HUES64 (cell line): ENCODE data around the gene PGS1.
A peak's percentile ranks its signal among the peaks of the same experiment; 100 is the strongest.

Experiments
- H3K27ac ChIP-seq: 2 replicates; pipeline ENCODE4 v1.7.0; 2013; ENCODE audit warnings: low read depth, low read length, inconsistent platforms
- H3K27me3 ChIP-seq: 2 replicates; pipeline ENCODE4 v1.6.1; 2013; ENCODE audit warnings: mild to moderate bottlenecking, low read length; ENCODE audit not compliant: insufficient read depth
- H3K36me3 ChIP-seq: 2 replicates; pipeline ENCODE4 v1.6.1; 2013; ENCODE audit warnings: mild to moderate bottlenecking, low read length; ENCODE audit not compliant: insufficient read depth
- H3K4me1 ChIP-seq: 2 replicates; pipeline ENCODE4 v1.6.1; 2013; ENCODE audit warnings: mild to moderate bottlenecking, low read length, moderate library complexity; ENCODE audit not compliant: insufficient read depth
- H3K4me3 ChIP-seq: 2 replicates; pipeline ENCODE4 v1.5.1; 2013; ENCODE audit warnings: mild to moderate bottlenecking, low read length, moderate library complexity
- H3K9ac ChIP-seq: 2 replicates; pipeline ENCODE4 v1.6.1; 2013; ENCODE audit warnings: mild to moderate bottlenecking, low read depth, low read length
- H3K9me3 ChIP-seq: 2 replicates; pipeline ENCODE4 v1.6.1; 2013; ENCODE audit warnings: low read depth, low read length; ENCODE audit not compliant: insufficient read depth
- WGBS: fragments of 150-250, 120-280 bp; methylation state at CpG from one replicate; pipeline ENCODE4 v1.1.7; 2013; ENCODE audit warnings: missing lambda C conversion rate; 5-methylcytosine and 5-hydroxymethylcytosine counted together

The PGS1 gene

DNA sequence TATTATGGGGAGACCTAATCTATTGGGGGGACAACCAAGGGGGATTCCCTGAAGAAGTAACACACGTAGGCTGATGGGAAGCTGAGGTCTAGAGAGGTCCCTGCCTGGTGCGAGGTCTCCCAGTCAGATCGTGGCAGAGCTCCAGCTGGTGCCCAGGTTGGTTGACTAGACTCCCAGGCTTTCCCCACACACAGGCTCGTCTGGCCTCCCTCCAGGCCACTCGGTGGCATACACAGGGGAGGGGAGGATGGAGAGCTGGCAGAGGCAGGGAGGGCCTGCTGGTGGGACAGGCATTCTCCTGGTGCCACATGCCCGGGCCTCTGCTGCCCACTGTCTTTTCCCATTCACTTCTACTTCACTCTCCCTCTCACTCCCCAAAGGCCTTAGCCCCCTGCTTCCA, 10.1 kb upstream of the PGS1 start:
- Histone ChIP-seq H3K36me3 (no peaks in the 10 kb centered on the region), H3K9ac (no peak overlapping the region), H3K4me1 (peaks cover 59% of the 10 kb centered on the region), H3K9me3 (no peaks in the 10 kb centered on the region), H3K4me3 (no peak overlapping the region), H3K27me3 (no peaks in the 10 kb centered on the region), H3K27ac (no peak overlapping the region)
- 95% methylated on average over 6 of the region's 6 CpGs for WGBS

DNA sequence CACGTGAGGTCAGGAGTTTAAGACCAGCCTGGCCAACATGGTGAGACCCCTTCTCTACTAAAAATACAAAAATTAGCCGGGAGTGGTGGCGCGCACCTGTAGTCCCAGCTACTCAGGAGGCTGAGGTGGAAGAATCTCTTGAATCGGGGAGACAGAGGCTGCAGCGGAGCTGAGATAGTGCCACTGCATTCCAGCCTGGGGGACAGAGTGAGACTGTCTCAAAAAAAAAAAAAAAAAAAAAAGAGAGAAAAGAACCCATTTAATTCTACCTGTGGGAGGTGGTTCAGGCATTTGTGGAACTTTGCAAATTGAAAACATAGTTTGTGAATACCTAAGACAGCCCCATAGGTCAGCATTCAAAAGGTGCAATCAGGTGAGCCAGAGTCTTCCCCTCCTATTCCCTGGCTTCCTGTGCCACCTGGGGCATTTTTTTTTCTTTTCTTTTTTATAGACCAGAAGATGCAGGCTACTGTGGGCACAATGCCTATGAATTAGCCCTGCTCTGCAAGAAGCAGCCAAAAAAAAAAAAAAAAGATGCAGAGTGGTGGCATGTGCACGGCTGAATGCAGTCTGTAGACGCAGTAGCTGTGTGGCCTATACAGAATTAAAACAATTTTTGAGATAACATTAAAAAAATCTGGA, 9.5 kb upstream of the PGS1 start:
- Histone ChIP-seq H3K27ac (peak overlapping the region; percentile 90), H3K4me1 (peaks cover 59% of the 10 kb centered on the region), H3K9me3 (no peaks in the 10 kb centered on the region), H3K36me3 (no peaks in the 10 kb centered on the region), H3K4me3 (no peak overlapping the region), H3K9ac (no peak overlapping the region; the same call in 1 of the 2 replicates), H3K27me3 (no peaks in the 10 kb centered on the region)
- WGBS = 93% methylated on average over 6 of the region's 8 CpGs

- H3K36me3 ChIP-seq = no peaks in the 10 kb centered on the region
- WGBS = 46% methylated on average over 13 of the region's 13 CpGs
- H3K4me3 ChIP-seq = no peak overlapping the region
- no peaks in the 10 kb centered on the region for H3K27me3 ChIP-seq
- H3K9me3 ChIP-seq = no peaks in the 10 kb centered on the region
- peak overlapping the region; percentile 54 for H3K9ac ChIP-seq
- H3K27ac ChIP-seq = peak overlapping the region; percentile 90
- peaks cover 59% of the 10 kb centered on the region for H3K4me1 ChIP-seq
These were observed 8.6 kb upstream of the PGS1 start for GRCh38 chr17:78369791-78370381.

- H3K9me3 ChIP-seq = no peaks in the 10 kb centered on the region
- H3K36me3 ChIP-seq = no peaks in the 10 kb centered on the region
- H3K4me1 ChIP-seq = peaks cover 61% of the 10 kb centered on the region
- no peaks in the 10 kb centered on the region for H3K27me3 ChIP-seq
- no peak overlapping the region for H3K9ac ChIP-seq
- WGBS = 96% methylated on average over 7 of the region's 7 CpGs
- H3K4me3 ChIP-seq = no peak overlapping the region
- H3K27ac ChIP-seq = no peak overlapping the region
These were observed 7.4 kb upstream of the PGS1 start for GRCh38 chr17:78371056-78371455.

DNA sequence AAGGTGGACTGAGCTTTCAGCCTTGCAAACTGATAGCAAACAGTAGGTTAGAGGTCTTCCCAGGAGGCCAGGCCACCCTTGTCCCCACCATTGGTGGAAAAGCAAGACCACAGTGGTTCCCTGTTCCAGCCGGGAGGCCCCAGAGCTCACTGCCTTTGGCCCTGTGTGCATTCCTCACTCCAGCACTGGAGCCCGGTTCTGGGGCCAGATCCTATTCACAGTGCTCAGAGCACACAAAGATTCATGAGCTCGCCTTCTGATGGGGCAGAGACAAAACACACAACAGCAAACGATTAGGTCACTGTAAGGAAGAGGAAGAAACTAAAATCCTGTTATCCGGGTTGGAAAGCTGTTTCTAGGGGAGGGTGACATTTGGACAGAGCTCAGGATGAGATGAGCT, 5.6 kb upstream of the PGS1 start:
- H3K36me3 ChIP-seq = no peaks in the 10 kb centered on the region
- 82% methylated on average over 5 of the region's 5 CpGs for WGBS
- no peaks in the 10 kb centered on the region for H3K27me3 ChIP-seq

GRCh38 chr17:78374189-78374588, 4.3 kb upstream of the PGS1 start:
- 53% methylated on average over 6 of the region's 6 CpGs for WGBS
- Histone ChIP-seq H3K9ac (peak overlapping the region; percentile 69; the same call in 1 of the 2 replicates), H3K27me3 (no peaks in the 10 kb centered on the region), H3K4me3 (no peak overlapping the region), H3K9me3 (no peaks in the 10 kb centered on the region), H3K4me1 (peaks cover 46% of the 10 kb centered on the region), H3K27ac (peak overlapping the region; percentile 95), H3K36me3 (no peaks in the 10 kb centered on the region)

More for the DNA sequence above, 5.6 kb upstream of the PGS1 start:
- Histone ChIP-seq H3K9ac (no peak overlapping the region), H3K4me3 (no peak overlapping the region), H3K9me3 (no peaks in the 10 kb centered on the region), H3K4me1 (peaks cover 49% of the 10 kb centered on the region), H3K27ac (no peak overlapping the region; the same call in 1 of the 2 replicates)

- Histone ChIP-seq H3K9me3 (no peaks in the 10 kb centered on the region), H3K27me3 (no peaks in the 10 kb centered on the region), H3K27ac (peak overlapping the region; percentile 95), H3K36me3 (no peaks in the 10 kb centered on the region), H3K9ac (peak overlapping the region; percentile 69), H3K4me3 (no peak overlapping the region), H3K4me1 (peaks cover 40% of the 10 kb centered on the region)
- WGBS = 38% methylated on average over 14 of the region's 14 CpGs
These were observed 3.7 kb upstream of the PGS1 start for GRCh38 chr17:78374631-78375274.

DNA sequence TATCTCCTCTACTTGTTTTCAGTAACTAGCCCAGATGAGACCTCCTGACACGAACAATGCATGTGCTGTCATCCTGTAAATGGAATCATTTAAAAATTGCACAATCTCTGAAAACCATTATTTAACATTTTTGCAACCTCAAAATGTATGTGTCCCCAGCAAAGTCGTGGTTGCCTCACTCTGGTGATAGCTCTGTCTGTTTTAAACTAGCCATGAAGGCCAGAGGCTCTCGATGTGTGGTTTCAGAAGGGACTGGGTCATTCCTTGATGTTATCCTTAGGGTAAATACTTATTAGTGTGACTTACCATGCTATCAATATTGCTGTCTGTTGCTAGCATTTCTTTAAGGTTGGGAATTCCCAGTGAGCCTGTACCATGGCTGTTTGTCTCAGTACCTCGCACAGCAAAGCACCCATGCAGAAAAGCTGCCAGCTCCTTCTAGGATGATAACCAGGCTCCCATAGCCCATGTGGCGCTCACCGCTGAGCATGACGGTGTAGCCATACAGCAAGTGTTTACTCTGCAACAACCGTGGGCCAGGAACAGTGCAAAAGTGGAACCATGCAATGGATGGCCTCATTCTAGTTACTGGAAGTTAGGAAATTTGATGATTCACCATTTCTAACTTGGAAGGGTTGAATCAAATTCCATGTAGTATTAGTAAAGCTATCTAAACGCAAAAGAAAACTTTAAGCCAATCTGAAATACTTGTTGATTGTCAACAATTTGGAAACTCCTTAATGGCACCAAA, 2.9 kb upstream of the PGS1 start:
- Histone ChIP-seq H3K4me1 (peaks cover 37% of the 10 kb centered on the region), H3K9me3 (no peaks in the 10 kb centered on the region), H3K36me3 (peaks cover 5% of the 10 kb centered on the region; the same call in 1 of the 2 replicates), H3K27me3 (no peaks in the 10 kb centered on the region), H3K27ac (peak overlapping the region; percentile 95), H3K4me3 (no peak overlapping the region), H3K9ac (peak overlapping the region; percentile 69; the same call in 1 of the 2 replicates)
- 86% methylated on average over 9 of the region's 9 CpGs for WGBS

DNA sequence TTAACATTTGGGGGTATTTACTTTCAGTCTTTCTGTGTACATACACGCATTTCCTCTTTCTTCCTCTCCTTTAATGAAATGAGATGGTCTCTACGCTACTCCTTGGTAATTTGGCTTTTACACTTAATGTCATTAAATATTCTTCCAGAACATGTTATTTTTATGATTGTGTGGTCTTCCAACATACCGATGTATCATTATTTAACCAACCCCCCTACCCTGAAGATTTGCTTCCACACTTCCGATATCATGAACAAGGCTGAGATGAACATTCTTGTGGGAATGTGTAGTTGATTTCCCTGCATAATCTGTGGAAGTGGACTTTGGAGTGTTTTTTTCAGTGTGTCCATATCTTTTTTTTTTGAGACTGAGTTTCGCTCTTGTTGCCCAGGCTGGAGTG, 2.3 kb upstream of the PGS1 start:
- Histone ChIP-seq H3K4me1 (peaks cover 39% of the 10 kb centered on the region), H3K9me3 (no peaks in the 10 kb centered on the region), H3K9ac (no peak overlapping the region), H3K4me3 (no peak overlapping the region), H3K27me3 (no peaks in the 10 kb centered on the region), H3K27ac (peak overlapping the region; percentile 95; the same call in 1 of the 2 replicates), H3K36me3 (peaks cover 5% of the 10 kb centered on the region; the same call in 1 of the 2 replicates)
- WGBS = 99% methylated on average over 3 of the region's 5 CpGs

DNA sequence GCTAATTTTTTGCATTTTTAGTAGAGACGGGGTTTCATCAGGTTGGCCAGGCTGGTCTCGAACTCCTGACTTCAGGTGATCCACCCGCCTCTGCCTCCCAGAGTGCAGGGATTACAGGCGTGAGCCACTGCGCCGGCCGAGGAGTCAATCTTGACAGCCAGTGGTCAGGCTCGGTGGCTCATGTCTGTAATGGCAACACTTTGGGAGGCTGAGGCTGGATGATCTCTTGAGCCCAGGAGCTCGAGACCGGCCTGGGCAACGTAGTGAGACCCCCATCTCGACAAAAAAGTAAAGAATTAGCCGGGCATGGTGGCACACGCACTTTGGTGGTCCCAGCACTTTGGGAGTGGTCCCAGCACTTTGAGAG, 608 bp upstream of the PGS1 start:
- H3K27me3 ChIP-seq = no peaks in the 10 kb centered on the region
- H3K36me3 ChIP-seq = peaks cover 6% of the 10 kb centered on the region; the same call in 1 of the 2 replicates
- H3K9me3 ChIP-seq = no peaks in the 10 kb centered on the region
- H3K4me3 ChIP-seq = peak overlapping the region; percentile 97
- peak overlapping the region; percentile 88 for H3K9ac ChIP-seq
- WGBS = 87% methylated on average over 14 of the region's 14 CpGs
- H3K27ac ChIP-seq = no peak overlapping the region
- peaks cover 46% of the 10 kb centered on the region for H3K4me1 ChIP-seq

GRCh38 chr17:78379131-78379491, 662 bp downstream of the PGS1 start:
- WGBS = 4% methylated on average over 6 of the region's 7 CpGs
- peak overlapping the region; percentile 74 for H3K27ac ChIP-seq

More at GRCh38 chr17:78379131-78379491, 662 bp downstream of the PGS1 start:
- Histone ChIP-seq H3K4me3 (peak overlapping the region; percentile 97), H3K9ac (peak overlapping the region; percentile 88), H3K4me1 (peaks cover 48% of the 10 kb centered on the region), H3K36me3 (peaks cover 8% of the 10 kb centered on the region; the same call in 1 of the 2 replicates), H3K27me3 (no peaks in the 10 kb centered on the region), H3K9me3 (no peaks in the 10 kb centered on the region)
